Neutrophil (primary cell): Measurements from ENCODE around the gene TMEM256.

ENCODE experiments used
- H3K27ac ChIP-seq: fragments of 200-600 bp; sonication (generic); 2 replicates; pipeline ENCODE4 v1.5.1; 2016; ENCODE audit warnings: mild to moderate bottlenecking, moderate library complexity
- H3K27me3 ChIP-seq: fragments of 200-600 bp; sonication (generic); 2 replicates; pipeline ENCODE4 v1.6.0; 2016; ENCODE audit warnings: mild to moderate bottlenecking
- H3K36me3 ChIP-seq: fragments of 200-600 bp; sonication (generic); 2 replicates; pipeline ENCODE4 v1.5.1; 2017
- H3K4me1 ChIP-seq, 2 experiments: fragments of 200-600 bp in 1 of 2; sonication (generic) in 1 of 2; 1 replicate in 1 of 2; 2 replicates in 1 of 2; pipeline versions ENCODE4 v1.5.1 to v1.6.1; 2013 to 2016; ENCODE audit warnings: low read depth in 1 of 2, low read length in 1 of 2, mild to moderate bottlenecking in 1 of 2, moderate library complexity in 1 of 2; ENCODE audit not compliant: control insufficient read depth in 1 of 2, insufficient read depth in 1 of 2
- H3K4me3 ChIP-seq, 2 experiments: fragments of 200-600 bp in 1 of 2; sonication (generic) in 1 of 2; 1 replicate in 1 of 2; 2 replicates in 1 of 2; pipeline ENCODE4 v1.5.1; 2013 to 2016; ENCODE audit warnings: low read depth in 1 of 2, low read length in 1 of 2, mild to moderate bottlenecking in 1 of 2, moderate library complexity in 1 of 2
- H3K9me3 ChIP-seq: fragments of 200-600 bp; sonication (generic); 2 replicates; pipeline ENCODE4 v1.5.1; 2016
- CTCF ChIP-seq: fragments of 200-600 bp; sonication (generic); IDR thresholded peaks from 2 replicates; pipeline ENCODE4 v1.5.1; 2016; ENCODE audit warnings: antibody characterized with exemption

TMEM256 gene

GRCh38 chr17:7435676-7436555, 32.0 kb upstream of the TMEM256 start:
- TF ChIP-seq CTCF: no peak
- peak overlapping the region; percentile 72 for H3K27ac ChIP-seq
- H3K4me3 ChIP-seq: peak overlapping the region; percentile 58 to 75
- H3K27me3 ChIP-seq: peaks cover 42% of the 10 kb centered on the region
- no peaks in the 10 kb centered on the region for H3K9me3 ChIP-seq
- H3K4me1 ChIP-seq: peaks cover 50 to 60% of the 10 kb centered on the region in 2 experiments
- H3K36me3 ChIP-seq: no peaks in the 10 kb centered on the region

DNA sequence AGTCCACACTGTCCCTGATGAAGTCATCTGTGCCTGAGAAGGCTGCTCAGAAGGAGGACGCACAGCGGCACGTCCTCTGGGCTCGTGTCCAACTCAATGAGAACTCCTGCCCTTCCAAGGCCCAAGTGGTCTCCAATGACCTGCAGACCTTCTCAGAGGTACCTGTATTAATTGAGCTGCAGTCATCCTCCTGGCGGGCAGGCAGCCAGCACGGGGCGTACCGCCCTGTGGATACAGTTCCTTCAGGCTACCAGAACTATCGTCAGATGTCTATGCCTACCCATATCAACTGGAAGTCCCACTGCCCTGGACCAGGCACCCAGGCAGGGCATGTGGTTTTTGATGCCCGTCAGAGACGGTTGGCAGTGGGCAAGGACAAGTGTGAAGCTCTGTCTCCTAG, 28.4 kb upstream of the TMEM256 start:
- Histone ChIP-seq H3K4me1 (peaks cover 24% of the 10 kb centered on the region in 2 experiments), H3K27ac (no peak overlapping the region)
- no peak for TF ChIP-seq CTCF

DNA sequence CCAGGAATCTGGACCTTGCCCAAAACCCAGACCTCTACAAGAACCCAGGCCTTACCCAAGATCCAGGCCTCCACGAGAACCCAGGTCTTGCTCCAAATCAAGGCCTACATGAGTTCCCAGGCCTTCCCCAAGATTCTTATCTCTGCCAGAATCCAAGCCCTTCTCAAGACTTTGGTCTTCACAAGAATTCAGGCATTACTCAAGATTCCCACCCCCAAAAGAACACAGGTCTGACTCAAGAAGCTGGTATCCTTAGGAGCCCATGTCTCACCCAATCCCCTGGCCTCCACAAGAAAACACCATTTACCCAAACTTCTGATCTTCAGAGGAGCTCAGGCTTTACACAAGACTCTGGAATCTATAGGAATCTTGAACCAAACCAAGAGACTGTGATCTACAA, 27.3 kb upstream of the TMEM256 start:
- Histone ChIP-seq H3K36me3 (no peaks in the 10 kb centered on the region), H3K9me3 (no peaks in the 10 kb centered on the region), H3K4me1 (peaks cover 13% of the 10 kb centered on the region in 2 experiments), H3K27ac (no peak overlapping the region), H3K27me3 (no peaks in the 10 kb centered on the region), H3K4me3 (no peak overlapping the region)
- no peak for TF ChIP-seq CTCF

More for the DNA sequence above, 28.4 kb upstream of the TMEM256 start:
- Histone ChIP-seq H3K36me3 (no peaks in the 10 kb centered on the region), H3K27me3 (peaks cover 6% of the 10 kb centered on the region), H3K4me3 (no peak overlapping the region), H3K9me3 (no peaks in the 10 kb centered on the region)

DNA sequence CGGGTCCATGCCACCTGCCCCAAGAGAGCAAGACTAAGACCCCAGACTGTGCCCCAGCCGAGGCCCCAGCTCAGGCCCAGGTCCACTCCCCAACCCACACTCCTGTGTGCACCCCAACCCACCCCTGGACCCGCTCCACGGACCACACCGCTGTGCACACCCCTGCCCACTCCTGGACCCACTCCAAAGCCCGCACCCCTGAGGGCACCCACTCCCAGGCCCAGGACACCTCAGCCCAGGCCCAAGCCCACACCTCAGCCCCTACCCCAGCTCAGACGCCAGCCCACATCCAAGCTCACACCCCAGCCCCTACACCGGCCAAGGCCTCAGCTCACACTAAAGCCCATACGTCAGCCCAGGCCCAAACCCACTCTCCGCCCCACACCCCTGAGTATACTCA, 25.8 kb upstream of the TMEM256 start:
- no peak overlapping the region for H3K27ac ChIP-seq
- no peaks in the 10 kb centered on the region for H3K9me3 ChIP-seq

DNA sequence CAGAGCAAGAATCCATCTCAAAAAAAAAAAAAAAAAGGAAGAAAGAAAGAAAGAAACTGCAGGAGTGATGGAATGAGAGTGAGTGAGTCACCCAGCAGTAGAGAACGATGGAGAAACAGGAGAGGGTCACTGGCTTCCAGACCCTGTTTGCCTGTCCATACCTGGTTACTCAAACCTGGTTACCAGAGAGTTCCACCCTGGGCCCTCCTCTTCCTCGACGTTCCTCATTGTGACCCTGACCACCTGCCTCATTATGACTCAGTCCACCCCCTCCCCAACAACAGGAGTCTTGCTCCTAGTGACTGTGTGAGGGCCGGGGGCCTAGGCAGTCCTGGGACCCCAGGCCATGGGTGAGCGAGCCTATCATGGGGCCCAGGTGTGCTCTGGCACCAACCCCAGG, 24.7 kb upstream of the TMEM256 start, which contains the start of gene SPEM3:
Gene SPEM3, plus strand, starts transcription at position 301 of the 400 bp plus-strand sequence. Its CDS starts 46 bp downstream, at position 347.
- Histone ChIP-seq H3K36me3 (no peaks in the 10 kb centered on the region), H3K4me3 (no peak within 1 kb of the TSS), H3K27me3 (no peaks in the 10 kb centered on the region), H3K9me3 (no peaks in the 10 kb centered on the region), H3K4me1 (no peaks in the 10 kb centered on the region), H3K27ac (no peak within 1 kb of the TSS)
- TF ChIP-seq CTCF: no peak

More for the DNA sequence above, 25.8 kb upstream of the TMEM256 start:
- no peak for TF ChIP-seq CTCF
- Histone ChIP-seq H3K36me3 (no peaks in the 10 kb centered on the region), H3K4me3 (no peak overlapping the region), H3K4me1 (no peaks in the 10 kb centered on the region), H3K27me3 (no peaks in the 10 kb centered on the region)
